ENCODE measurements around the gene KRT1. TPM values are rescaled to one million over a fixed set of nuclear protein-coding genes. Genes with fewer than 3 reads are reported as not detected.
A peak's percentile ranks its signal among the peaks of the same experiment; 100 is the strongest.

KRT1 gene
- total and polyA plus RNA-seq, 4 experiments from 2014 or later: 0.67 to 25.5 (median 21.0) TPM; not detected in 1

GRCh38 chr12:52721838-52722470, 41.7 kb upstream of the KRT1 start:
- Histone ChIP-seq H3K4me3 (ENCODE audit: low read length in 2 of 2) (no peak overlapping the region), H3K27ac (ENCODE audit: low read depth, low read length) (no peak overlapping the region), H3K4me1 (ENCODE audit: insufficient read depth, low read length) (no peaks in the 10 kb centered on the region), H3K9me3 (ENCODE audit: control insufficient read depth in 1 of 2, low read length in 2 of 2) (no peaks in the 10 kb centered on the region), H3K27me3 (ENCODE audit: insufficient read depth, low read length) (peaks cover 1% of the 10 kb centered on the region), H3K36me3 (ENCODE audit: insufficient read depth, low read length) (no peaks in the 10 kb centered on the region)
- Mint-ChIP-seq H3K27me3 (peaks cover 5 to 9% of the 10 kb centered on the region in 2 donors), H3K36me3 (no peaks in the 10 kb centered on the region), H3K9me3 (no peaks in the 10 kb centered on the region), H3K27ac (no peak overlapping the region), H3K4me3 (no peak overlapping the region), H3K4me1 (no peaks in the 10 kb centered on the region)
- POLR2A ChIA-PET (ENCODE audit: partially characterized antibody): no interaction called here
- CTCF ChIA-PET (ENCODE audit: partially characterized antibody): no interaction called here
- no peak for DNase-seq
- intact Hi-C loops (cut with micrococcal nuclease): no loop called here

- Mint-ChIP-seq H3K27ac (peak overlapping the region in 1 of 7 donors; percentile 20), H3K4me1 (no peaks in the 10 kb centered on the region), H3K36me3 (no peaks in the 10 kb centered on the region), H3K9me3 (no peaks in the 10 kb centered on the region), H3K4me3 (no peak overlapping the region), H3K27me3 (peaks cover 11 to 16% of the 10 kb centered on the region in 2 donors)
- no peak for DNase-seq
- no peaks in the 10 kb centered on the region for H3K9me3 ChIP-seq (ENCODE audit: control insufficient read depth in 1 of 2, low read length in 2 of 2)
- no peak overlapping the region for H3K4me3 ChIP-seq (ENCODE audit: low read length in 2 of 2)
- POLR2A ChIA-PET (ENCODE audit: partially characterized antibody): no interaction called here
- CTCF ChIA-PET (ENCODE audit: partially characterized antibody): interaction anchor here (1.0 kb wide), 1 partner anchor 60 kb away, joined by 3 read pairs; no protein-coding TSS in a partner anchor
- no peak overlapping the region for H3K27ac ChIP-seq (ENCODE audit: low read depth, low read length)
- intact Hi-C loops (cut with micrococcal nuclease): no loop called here
- peaks cover 7% of the 10 kb centered on the region for H3K27me3 ChIP-seq (ENCODE audit: insufficient read depth, low read length)
- H3K4me1 ChIP-seq (ENCODE audit: insufficient read depth, low read length): no peaks in the 10 kb centered on the region
- H3K36me3 ChIP-seq (ENCODE audit: insufficient read depth, low read length): no peaks in the 10 kb centered on the region
Observed at GRCh38 chr12:52720365-52720886, 40.2 kb upstream of the KRT1 start.

- H3K27me3 Mint-ChIP-seq: peaks cover 30 to 34% of the 10 kb centered on the region in 2 donors
- H3K36me3 Mint-ChIP-seq: no peaks in the 10 kb centered on the region
- Histone ChIP-seq H3K4me3 (ENCODE audit: low read length in 2 of 2) (no peak overlapping the region), H3K36me3 (ENCODE audit: insufficient read depth, low read length) (no peaks in the 10 kb centered on the region), H3K27me3 (ENCODE audit: insufficient read depth, low read length) (peaks cover 26% of the 10 kb centered on the region), H3K27ac (ENCODE audit: low read depth, low read length) (no peak overlapping the region), H3K9me3 (ENCODE audit: control insufficient read depth in 1 of 2, low read length in 2 of 2) (no peaks in the 10 kb centered on the region), H3K4me1 (ENCODE audit: insufficient read depth, low read length) (peaks cover 7% of the 10 kb centered on the region)
- H3K4me3 Mint-ChIP-seq: no peak overlapping the region
- POLR2A ChIA-PET (ENCODE audit: partially characterized antibody): no interaction called here
- CTCF ChIA-PET (ENCODE audit: partially characterized antibody): no interaction called here
- H3K9me3 Mint-ChIP-seq: peaks cover 0 to 5% (median 0%) of the 10 kb centered on the region in 8 donors
- no peak for DNase-seq
- intact Hi-C loops (cut with micrococcal nuclease): no loop called here
- peaks cover 3 to 14% (median 9%) of the 10 kb centered on the region in 4 donors for H3K4me1 Mint-ChIP-seq
- no peak overlapping the region for H3K27ac Mint-ChIP-seq
Observed at GRCh38 chr12:52716061-52716460, 35.9 kb upstream of the KRT1 start.

- H3K9me3 Mint-ChIP-seq: peaks cover 0 to 5% (median 0%) of the 10 kb centered on the region in 8 donors
- H3K27ac Mint-ChIP-seq: no peak overlapping the region
- no peaks in the 10 kb centered on the region for H3K36me3 ChIP-seq (ENCODE audit: insufficient read depth, low read length)
- H3K4me1 Mint-ChIP-seq: peaks cover 3 to 14% (median 9%) of the 10 kb centered on the region in 4 donors
- no peaks in the 10 kb centered on the region for H3K9me3 ChIP-seq (ENCODE audit: control insufficient read depth in 1 of 2, low read length in 2 of 2)
- H3K4me3 ChIP-seq (ENCODE audit: low read length in 2 of 2): no peak overlapping the region
- peaks cover 7% of the 10 kb centered on the region for H3K4me1 ChIP-seq (ENCODE audit: insufficient read depth, low read length)
- CTCF ChIA-PET (ENCODE audit: partially characterized antibody): interaction anchor here (0.9 kb wide), 1 partner anchor 130 kb away, joined by 3 read pairs; no protein-coding TSS in a partner anchor
- H3K27me3 Mint-ChIP-seq: peaks cover 30 to 34% of the 10 kb centered on the region in 2 donors
- no peaks in the 10 kb centered on the region for H3K36me3 Mint-ChIP-seq
- H3K27me3 ChIP-seq (ENCODE audit: insufficient read depth, low read length): peaks cover 26% of the 10 kb centered on the region
- POLR2A ChIA-PET (ENCODE audit: partially characterized antibody): interaction anchor here (1.6 kb wide), 1 partner anchor 24 kb away, joined by 4 read pairs; no protein-coding TSS in a partner anchor
- no peak overlapping the region for H3K27ac ChIP-seq (ENCODE audit: low read depth, low read length)
- intact Hi-C loops (cut with micrococcal nuclease): no loop called here
- no peak for DNase-seq
- peak overlapping the region in 2 of 8 donors; percentile 46 to 66 for H3K4me3 Mint-ChIP-seq
Observed at GRCh38 chr12:52715416-52715815, 35.2 kb upstream of the KRT1 start.

GRCh38 chr12:52714887-52715281, 34.7 kb upstream of the KRT1 start:
- Mint-ChIP-seq H3K4me3 (peak overlapping the region in 7 of 8 donors; percentile 12 to 66 (median 49)), H3K9me3 (peaks cover 0 to 5% (median 0%) of the 10 kb centered on the region in 8 donors), H3K36me3 (no peaks in the 10 kb centered on the region), H3K27ac (peak overlapping the region in 1 of 7 donors; percentile 51), H3K27me3 (peaks cover 30 to 34% of the 10 kb centered on the region in 2 donors), H3K4me1 (peaks cover 3 to 14% (median 9%) of the 10 kb centered on the region in 4 donors)
- DNase-seq: no peak
- H3K27me3 ChIP-seq (ENCODE audit: insufficient read depth, low read length): peaks cover 26% of the 10 kb centered on the region
- H3K27ac ChIP-seq (ENCODE audit: low read depth, low read length): no peak overlapping the region
- H3K4me1 ChIP-seq (ENCODE audit: insufficient read depth, low read length): peaks cover 7% of the 10 kb centered on the region
- no peaks in the 10 kb centered on the region for H3K9me3 ChIP-seq (ENCODE audit: control insufficient read depth in 1 of 2, low read length in 2 of 2)
- H3K4me3 ChIP-seq (ENCODE audit: low read length in 2 of 2): no peak overlapping the region
- no peaks in the 10 kb centered on the region for H3K36me3 ChIP-seq (ENCODE audit: insufficient read depth, low read length)
- intact Hi-C loops (cut with micrococcal nuclease): no loop called here
- POLR2A ChIA-PET (ENCODE audit: partially characterized antibody): interaction anchor here (1.6 kb wide), 1 partner anchor 23 kb away, joined by 4 read pairs; no protein-coding TSS in a partner anchor
- CTCF ChIA-PET (ENCODE audit: partially characterized antibody): interaction anchor here (0.9 kb wide), 1 partner anchor 129 kb away, joined by 3 read pairs; no protein-coding TSS in a partner anchor

GRCh38 chr12:52713960-52714886, 34.0 kb upstream of the KRT1 start:
- no peaks in the 10 kb centered on the region for H3K36me3 Mint-ChIP-seq
- no peaks in the 10 kb centered on the region for H3K9me3 ChIP-seq (ENCODE audit: control insufficient read depth in 1 of 2, low read length in 2 of 2)
- H3K9me3 Mint-ChIP-seq: peaks cover 0 to 5% (median 0%) of the 10 kb centered on the region in 8 donors
- H3K4me1 Mint-ChIP-seq: peaks cover 3 to 14% (median 9%) of the 10 kb centered on the region in 4 donors
- no peaks in the 10 kb centered on the region for H3K36me3 ChIP-seq (ENCODE audit: insufficient read depth, low read length)
- intact Hi-C loops (cut with micrococcal nuclease): no loop called here
- H3K27me3 Mint-ChIP-seq: peaks cover 30 to 34% of the 10 kb centered on the region in 2 donors
- no peak overlapping the region for H3K4me3 ChIP-seq (ENCODE audit: low read length in 2 of 2)
- H3K4me1 ChIP-seq (ENCODE audit: insufficient read depth, low read length): peaks cover 7% of the 10 kb centered on the region
- no peak for DNase-seq
- POLR2A ChIA-PET (ENCODE audit: partially characterized antibody): interaction anchor here (1.6 kb wide), 1 partner anchor 23 kb away, joined by 4 read pairs; no protein-coding TSS in a partner anchor
- peaks cover 26% of the 10 kb centered on the region for H3K27me3 ChIP-seq (ENCODE audit: insufficient read depth, low read length)
- CTCF ChIA-PET (ENCODE audit: partially characterized antibody): interaction anchor here (1.4 kb wide), 1 partner anchor 17 kb away, joined by 5 read pairs; no protein-coding TSS in a partner anchor
- H3K4me3 Mint-ChIP-seq: peak overlapping the region; percentile 32 to 82 (median 72)
- no peak overlapping the region for H3K27ac ChIP-seq (ENCODE audit: low read depth, low read length)
- peak overlapping the region in 2 of 7 donors; percentile 29 to 63 for H3K27ac Mint-ChIP-seq

All from CD4-positive, alpha-beta memory T cell (primary cell).